PC-9 (cell line): ENCODE results near the gene MATCAP1. TPM values are rescaled to one million over a fixed set of nuclear protein-coding genes. Genes with fewer than 3 reads are reported as not detected.
A peak's percentile ranks its signal among the peaks of the same experiment; 100 is the strongest.

Experiments used
- BruUV-seq: library from RNA; stranded (reverse); fragments of 400-500 nt; replicated peaks from 2 replicates; lab custom pipeline; 2021; lab: Mats Ljungman, UMichigan
- CTCF ChIA-PET: fragments of 300-600 bp; sonication (Branson Sonifier 250); formaldehyde crosslinking; loops from one replicate; lab custom pipeline; 2022; ENCODE audit warnings: antibody characterized with exemption; lab: Charles Lee
- POLR2A ChIA-PET: fragments of 300-600 bp; sonication (Branson Sonifier 250); formaldehyde crosslinking; loops from one replicate; lab custom pipeline; 2022; ENCODE audit warnings: antibody characterized with exemption; ENCODE audit not compliant: unreplicated experiment; lab: Charles Lee
- DNase-seq, 2 experiments: peaks; one replicate each; pipeline versions ENCODE4 v3.0.0 to v3.0.0-alpha.2; 2015 to 2022; ENCODE audit warnings: mixed read lengths in 1 of 2
- H2AFZ ChIP-seq: fragments of 200-600 bp; sonication (generic); 2 replicates; pipeline ENCODE4 v1.8.1; 2017; ENCODE audit warnings: antibody characterized with exemption
- H3F3A ChIP-seq: fragments of 200-600 bp; sonication (generic); 2 replicates; pipeline ENCODE4 v1.8.1; 2017; ENCODE audit warnings: antibody characterized with exemption, mild to moderate bottlenecking, low read depth; ENCODE audit not compliant: insufficient read depth
- H3K27ac ChIP-seq: fragments of 200-600 bp; sonication (generic); 2 replicates; pipeline ENCODE4 v1.6.1; 2016; ENCODE audit warnings: mixed run types
- H3K27me3 ChIP-seq: fragments of 200-600 bp; sonication (generic); 2 replicates; pipeline ENCODE4 v1.6.1; 2016; ENCODE audit warnings: low read depth, mixed run types; ENCODE audit not compliant: insufficient read depth
- H3K36me3 ChIP-seq: fragments of 200-600 bp; sonication (generic); 2 replicates; pipeline ENCODE4 v1.6.1; 2016; ENCODE audit warnings: low read depth, mixed run types
- H3K4me1 ChIP-seq: fragments of 200-600 bp; sonication (generic); replicated peaks from 2 replicates; pipeline ENCODE4 v1.6.1; 2016; ENCODE audit warnings: mixed run types; ENCODE audit not compliant: insufficient read depth
- H3K4me2 ChIP-seq: fragments of 200-600 bp; sonication (generic); 2 replicates; pipeline ENCODE4 v1.6.1; 2017; ENCODE audit warnings: mixed run types
- H3K4me3 ChIP-seq: fragments of 200-600 bp; sonication (generic); 2 replicates; pipeline ENCODE4 v1.6.1; 2016; ENCODE audit warnings: mixed run types
- H3K79me2 ChIP-seq: fragments of 200-600 bp; sonication (generic); 2 replicates; pipeline ENCODE4 v1.6.1; 2017; ENCODE audit warnings: low read depth, mixed run types
- H3K9me2 ChIP-seq: fragments of 200-600 bp; sonication (generic); 2 replicates; pipeline ENCODE4 v1.8.1; 2017; ENCODE audit warnings: mild to moderate bottlenecking; ENCODE audit not compliant: insufficient read depth
- H3K9me3 ChIP-seq: fragments of 200-600 bp; sonication (generic); 2 replicates; pipeline ENCODE4 v1.8.1; 2016; ENCODE audit warnings: low read depth; ENCODE audit not compliant: insufficient read depth
- H4K20me1 ChIP-seq: fragments of 200-600 bp; sonication (generic); 2 replicates; pipeline ENCODE4 v1.8.1; 2017; ENCODE audit not compliant: insufficient read depth
- EZH2 ChIP-seq: fragments of 200-600 bp; sonication (generic); IDR thresholded peaks from 2 replicates; pipeline ENCODE4 v1.8.0; 2017; ENCODE audit warnings: antibody characterized with exemption, low read depth
- intact Hi-C: fragments of 100-400 bp; cut with micrococcal nuclease; formaldehyde crosslinking; loops from one replicate; pipeline ENCODE4 v1.10.0; 2022; ENCODE audit not compliant: unreplicated experiment
- total RNA-seq: library from RNA; stranded (reverse); gene quantifications from 2 replicates; pipeline ENCODE4 v1.2.3, GENCODE V29; 2021
- TF ChIP-seq, protein P1 (sequence below): fragments of 200-600 bp; sonication (generic); conservative IDR thresholded peaks from 2 replicates; pipeline ENCODE4 v1.6.1; 2017; ENCODE audit warnings: mixed run types, antibody characterized with exemption, mild to moderate bottlenecking, moderate library complexity

The MATCAP1 gene
- total RNA-seq, 1 experiment from 2014 or later, result 24.6 TPM

DNA sequence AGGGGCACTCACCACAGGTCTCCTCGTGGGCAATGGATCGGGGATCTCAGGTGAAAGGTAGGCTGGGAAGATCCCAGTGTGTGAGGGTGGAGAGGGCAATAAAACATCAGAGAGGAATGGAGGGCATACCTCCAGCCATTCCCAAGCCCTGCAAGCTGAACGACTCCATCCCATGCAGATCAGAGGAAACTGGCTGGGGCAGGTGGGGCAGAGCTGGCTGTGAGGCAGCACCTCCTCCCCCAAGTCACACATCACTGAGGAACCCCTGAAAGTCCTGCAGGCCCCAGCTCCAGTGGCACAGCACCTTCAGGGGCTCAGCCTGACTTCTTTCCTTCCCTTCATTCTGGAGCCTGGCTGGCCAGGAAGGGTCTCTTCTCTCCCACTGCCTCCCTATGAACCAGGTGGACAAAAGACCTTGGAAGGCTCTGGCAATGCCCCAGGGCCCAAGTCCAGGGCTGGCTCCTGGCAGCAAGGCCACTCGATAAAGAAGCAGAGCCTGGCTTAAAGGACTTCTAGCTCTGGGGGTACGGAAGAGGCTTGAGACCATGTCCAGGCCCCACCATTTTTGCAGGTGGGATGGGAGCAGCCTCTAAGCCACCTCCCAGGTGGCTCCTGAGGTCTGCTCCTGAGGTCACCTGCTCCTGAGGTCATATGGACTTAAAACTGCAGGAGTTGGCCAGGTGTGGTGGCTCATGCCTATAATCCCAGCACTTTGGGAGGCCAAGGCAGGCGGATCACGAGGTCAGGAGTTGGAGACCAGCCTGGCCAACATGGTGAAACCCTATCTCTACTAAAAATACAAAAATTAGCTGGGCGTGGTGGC lies 29.6 kb upstream of the MATCAP1 start:
- no peak overlapping the region; the same call in 1 of the 2 replicates for H3K4me3 ChIP-seq

DNA sequence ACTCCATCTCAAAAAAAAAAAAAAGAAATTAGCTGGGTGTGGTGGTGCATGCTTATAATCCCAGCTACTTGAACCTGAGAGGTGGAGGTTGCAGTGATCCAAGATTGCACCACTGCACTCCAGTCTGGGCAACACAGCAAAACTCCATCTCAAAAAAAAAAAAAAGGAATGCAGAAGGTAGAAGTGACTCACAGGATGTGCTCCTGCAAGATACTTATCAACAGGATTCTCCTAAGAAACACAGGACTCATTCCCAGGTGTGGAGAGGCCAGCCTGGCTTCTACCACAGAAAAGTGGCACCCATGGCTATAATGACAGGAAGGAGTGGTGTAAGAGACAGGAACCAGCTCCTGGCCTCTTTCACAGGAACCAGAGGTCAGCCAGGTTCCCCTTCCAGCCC lies 29.0 kb upstream of the MATCAP1 start:
- H2AFZ ChIP-seq, result no peak overlapping the region
- no peaks in the 10 kb centered on the region for H3K9me3 ChIP-seq
- peak overlapping the region; percentile 61 for H3K4me2 ChIP-seq
- peak overlapping the region; percentile 73 for H3K27ac ChIP-seq
- no peaks in the 10 kb centered on the region for H3K36me3 ChIP-seq
- no peak overlapping the region; the same call in 1 of the 2 replicates for H3K4me3 ChIP-seq
- H3K27me3 ChIP-seq, result no peaks in the 10 kb centered on the region
- no peak for TF ChIP-seq EZH2
- TF ChIP-seq, protein P1, sequence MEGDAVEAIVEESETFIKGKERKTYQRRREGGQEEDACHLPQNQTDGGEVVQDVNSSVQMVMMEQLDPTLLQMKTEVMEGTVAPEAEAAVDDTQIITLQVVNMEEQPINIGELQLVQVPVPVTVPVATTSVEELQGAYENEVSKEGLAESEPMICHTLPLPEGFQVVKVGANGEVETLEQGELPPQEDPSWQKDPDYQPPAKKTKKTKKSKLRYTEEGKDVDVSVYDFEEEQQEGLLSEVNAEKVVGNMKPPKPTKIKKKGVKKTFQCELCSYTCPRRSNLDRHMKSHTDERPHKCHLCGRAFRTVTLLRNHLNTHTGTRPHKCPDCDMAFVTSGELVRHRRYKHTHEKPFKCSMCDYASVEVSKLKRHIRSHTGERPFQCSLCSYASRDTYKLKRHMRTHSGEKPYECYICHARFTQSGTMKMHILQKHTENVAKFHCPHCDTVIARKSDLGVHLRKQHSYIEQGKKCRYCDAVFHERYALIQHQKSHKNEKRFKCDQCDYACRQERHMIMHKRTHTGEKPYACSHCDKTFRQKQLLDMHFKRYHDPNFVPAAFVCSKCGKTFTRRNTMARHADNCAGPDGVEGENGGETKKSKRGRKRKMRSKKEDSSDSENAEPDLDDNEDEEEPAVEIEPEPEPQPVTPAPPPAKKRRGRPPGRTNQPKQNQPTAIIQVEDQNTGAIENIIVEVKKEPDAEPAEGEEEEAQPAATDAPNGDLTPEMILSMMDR, result no peak
- H3K79me2 ChIP-seq, result no peaks in the 10 kb centered on the region
- peaks cover 49% of the 10 kb centered on the region for H3F3A ChIP-seq
- intact Hi-C loops, result no loop called here
- no TSS peak for BruUV-seq
- POLR2A ChIA-PET, result interaction anchor here (0.6 to 1.1 kb wide), 9 partner anchors 14 to 264 kb away, joined by 3 to 18 read pairs (median 11); partner anchors contain the start of genes CBFB and TMEM208
- no peaks in the 10 kb centered on the region for H4K20me1 ChIP-seq
- H3K9me2 ChIP-seq, result no peaks in the 10 kb centered on the region
- DNase-seq, result peak; percentile 60 to 93
- CTCF ChIA-PET, result interaction anchor here (0.6 to 0.7 kb wide), 6 partner anchors 26 to 262 kb away, joined by 3 to 6 read pairs (median 5); no protein-coding TSS in a partner anchor
- H3K4me1 ChIP-seq, result peaks cover 52% of the 10 kb centered on the region

More for the DNA sequence above, 29.6 kb upstream of the MATCAP1 start:
- Histone ChIP-seq H2AFZ (no peak overlapping the region), H3K79me2 (no peaks in the 10 kb centered on the region), H3K4me2 (peak overlapping the region; percentile 61), H3K9me2 (no peaks in the 10 kb centered on the region), H3K27ac (peak overlapping the region; percentile 73), H3K27me3 (no peaks in the 10 kb centered on the region), H3K4me1 (peaks cover 46% of the 10 kb centered on the region), H3K36me3 (no peaks in the 10 kb centered on the region), H3F3A (peaks cover 43% of the 10 kb centered on the region), H4K20me1 (no peaks in the 10 kb centered on the region), H3K9me3 (no peaks in the 10 kb centered on the region)
- intact Hi-C loops, result no loop called here
- POLR2A ChIA-PET, result interaction anchor here (0.6 to 1.1 kb wide), 6 partner anchors 28 to 242 kb away, joined by 3 to 14 read pairs (median 8); partner anchors contain the start of gene CBFB
- CTCF ChIA-PET, result interaction anchor here (0.6 to 0.8 kb wide), 3 partner anchors 14 to 123 kb away, joined by 3 to 6 read pairs (median 5); no protein-coding TSS in a partner anchor
- no peak for DNase-seq
- BruUV-seq, result no TSS peak
- TF ChIP-seq, protein P1, result no peak
- no peak for TF ChIP-seq EZH2

DNA sequence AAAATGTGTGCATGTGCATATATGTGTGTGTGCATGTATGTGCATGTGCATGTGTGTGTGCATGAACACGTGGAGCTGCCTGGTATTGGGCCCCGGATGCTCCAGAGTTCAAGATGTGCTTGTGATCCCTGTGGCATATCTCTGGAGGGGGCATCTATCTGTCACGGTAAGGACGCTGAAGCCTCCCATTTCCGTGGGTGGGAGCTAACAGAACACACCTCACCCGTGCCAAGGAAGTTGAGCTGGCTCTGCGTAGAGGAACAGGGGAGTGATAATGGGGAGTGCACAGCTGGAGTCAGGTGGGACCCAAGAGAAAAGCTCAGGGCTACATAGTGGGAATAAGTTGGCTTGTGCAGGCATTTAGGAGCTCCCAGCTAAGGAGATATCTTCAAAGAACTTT lies 27.9 kb upstream of the MATCAP1 start:
- H3K9me2 ChIP-seq, result no peaks in the 10 kb centered on the region
- H3K4me1 ChIP-seq, result peaks cover 63% of the 10 kb centered on the region
- H3K36me3 ChIP-seq, result no peaks in the 10 kb centered on the region
- peaks cover 58% of the 10 kb centered on the region for H3F3A ChIP-seq
- no peaks in the 10 kb centered on the region for H4K20me1 ChIP-seq
- no peak overlapping the region for H3K4me3 ChIP-seq
- POLR2A ChIA-PET, result no interaction called here
- intact Hi-C loops, result no loop called here
- H3K79me2 ChIP-seq, result no peaks in the 10 kb centered on the region
- no TSS peak for BruUV-seq
- TF ChIP-seq, protein P1, result no peak
- no peak for TF ChIP-seq EZH2
- no peaks in the 10 kb centered on the region for H3K27me3 ChIP-seq
- CTCF ChIA-PET, result no interaction called here
- no peak overlapping the region for H3K4me2 ChIP-seq
- no peak overlapping the region for H2AFZ ChIP-seq
- H3K9me3 ChIP-seq, result no peaks in the 10 kb centered on the region
- no peak for DNase-seq
- H3K27ac ChIP-seq, result peak overlapping the region; percentile 55; the same call in 1 of the 2 replicates
